BJ (cell line): ENCODE results near the gene PARD3B. TPM values are rescaled to one million over a fixed set of nuclear protein-coding genes. Genes with fewer than 3 reads are reported as not detected.

Experiments
- CTCF ChIA-PET: fragments of 350-600 bp; formaldehyde crosslinking; extraction: SDS; loops from one replicate; lab custom pipeline; 2021; ENCODE audit warnings: antibody characterized with exemption, inconsistent platforms; lab: Yijun Ruan, JAX
- POLR2A ChIA-PET: fragments of 300-600 bp; sonication (Branson Sonifier 250); formaldehyde crosslinking; extraction: SDS; loops from one replicate; lab custom pipeline; 2021; ENCODE audit warnings: antibody characterized with exemption; lab: Charles Lee
- DNase-seq: peaks from one replicate; pipeline ENCODE4 v3.0.0-alpha.2; 2011; ENCODE audit warnings: low read depth
- H3K27me3 ChIP-seq: 2 replicates; pipeline ENCODE4 v1.6.0; 2011; ENCODE audit warnings: low read length; ENCODE audit not compliant: control insufficient read depth, insufficient read depth
- H3K36me3 ChIP-seq: 2 replicates; pipeline ENCODE4 v1.5.1; 2011; ENCODE audit warnings: low read length; ENCODE audit not compliant: control insufficient read depth, insufficient read depth
- H3K4me3 ChIP-seq: 2 replicates; pipeline ENCODE4 v1.5.1; 2011; ENCODE audit warnings: low read depth, mild to moderate bottlenecking, control low read depth, low read length
- polyA plus RNA-seq: library from polyadenylated mRNA; depleted of rRNA; stranded (reverse); fragments of >200 nt; gene quantifications from 2 replicates; pipeline ENCODE4 v1.2.3, GENCODE V29; 2011
- TF ChIP-seq, protein P1 (sequence below): IDR thresholded peaks from 2 replicates; pipeline ENCODE4 v1.5.1; 2011; ENCODE audit warnings: low read depth, mild to moderate bottlenecking, control low read depth, inconsistent platforms, low read length, moderate library complexity; ENCODE audit not compliant: insufficient read depth

Gene PARD3B
- polyA plus RNA-seq, 1 experiment = 7.1 TPM

DNA sequence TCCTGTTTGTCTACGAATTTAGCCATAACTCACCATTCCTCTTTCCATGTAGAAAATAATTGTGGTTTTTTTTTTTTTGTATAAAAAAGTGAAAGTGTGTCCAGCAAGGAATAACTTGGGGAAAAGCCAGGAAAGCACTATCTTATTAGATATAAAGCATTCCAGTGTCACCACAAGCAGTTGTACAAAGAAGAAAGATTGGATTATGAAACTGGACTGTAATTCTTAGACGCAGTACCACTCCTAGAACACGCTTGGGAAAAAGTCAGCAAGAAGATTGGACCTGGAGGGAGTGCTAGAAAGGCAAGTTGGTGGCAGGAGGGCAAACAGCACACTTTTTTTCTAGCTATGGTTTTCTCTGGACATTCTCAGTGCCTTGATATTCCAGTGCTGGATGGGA, 186.7 kb downstream of the PARD3B start:
- POLR2A ChIA-PET = no interaction called here
- no peaks in the 10 kb centered on the region for H3K36me3 ChIP-seq
- DNase-seq = no peak
- H3K4me3 ChIP-seq = no peak overlapping the region
- TF ChIP-seq, protein P1, sequence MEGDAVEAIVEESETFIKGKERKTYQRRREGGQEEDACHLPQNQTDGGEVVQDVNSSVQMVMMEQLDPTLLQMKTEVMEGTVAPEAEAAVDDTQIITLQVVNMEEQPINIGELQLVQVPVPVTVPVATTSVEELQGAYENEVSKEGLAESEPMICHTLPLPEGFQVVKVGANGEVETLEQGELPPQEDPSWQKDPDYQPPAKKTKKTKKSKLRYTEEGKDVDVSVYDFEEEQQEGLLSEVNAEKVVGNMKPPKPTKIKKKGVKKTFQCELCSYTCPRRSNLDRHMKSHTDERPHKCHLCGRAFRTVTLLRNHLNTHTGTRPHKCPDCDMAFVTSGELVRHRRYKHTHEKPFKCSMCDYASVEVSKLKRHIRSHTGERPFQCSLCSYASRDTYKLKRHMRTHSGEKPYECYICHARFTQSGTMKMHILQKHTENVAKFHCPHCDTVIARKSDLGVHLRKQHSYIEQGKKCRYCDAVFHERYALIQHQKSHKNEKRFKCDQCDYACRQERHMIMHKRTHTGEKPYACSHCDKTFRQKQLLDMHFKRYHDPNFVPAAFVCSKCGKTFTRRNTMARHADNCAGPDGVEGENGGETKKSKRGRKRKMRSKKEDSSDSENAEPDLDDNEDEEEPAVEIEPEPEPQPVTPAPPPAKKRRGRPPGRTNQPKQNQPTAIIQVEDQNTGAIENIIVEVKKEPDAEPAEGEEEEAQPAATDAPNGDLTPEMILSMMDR = no peak
- CTCF ChIA-PET = no interaction called here
- H3K27me3 ChIP-seq = no peaks in the 10 kb centered on the region

DNA sequence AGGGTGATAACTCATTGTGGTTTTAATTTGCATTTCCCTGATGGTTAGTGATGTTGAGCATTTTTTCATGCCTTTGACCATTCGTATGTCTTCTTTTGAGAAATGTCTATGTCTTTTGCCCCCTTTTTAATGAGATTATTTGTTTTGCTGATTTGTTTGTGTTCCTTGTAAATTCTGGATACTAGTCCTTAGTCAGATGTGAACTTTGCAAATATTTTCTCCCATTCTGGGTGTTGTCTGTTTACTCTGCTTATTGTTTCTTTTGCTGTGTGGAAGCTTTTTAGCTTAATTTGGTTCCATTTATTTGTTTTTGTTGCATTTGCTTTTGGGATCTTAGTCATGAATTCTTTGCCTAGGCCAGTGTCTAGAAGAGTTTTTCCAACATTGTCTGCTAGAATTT, 192.0 kb downstream of the PARD3B start:
- POLR2A ChIA-PET = no interaction called here
- no peaks in the 10 kb centered on the region for H3K36me3 ChIP-seq
- no peaks in the 10 kb centered on the region for H3K27me3 ChIP-seq
- TF ChIP-seq, protein P1 = no peak
- H3K4me3 ChIP-seq = no peak overlapping the region
- CTCF ChIA-PET = no interaction called here
- DNase-seq = no peak

- ChIA-PET CTCF (no interaction called here), POLR2A (no interaction called here)
- H3K27me3 ChIP-seq = no peaks in the 10 kb centered on the region
- no peak for DNase-seq
- TF ChIP-seq, protein P1 = no peak
- no peak overlapping the region for H3K4me3 ChIP-seq
- no peaks in the 10 kb centered on the region for H3K36me3 ChIP-seq
Measured at GRCh38 chr2:204738721-204739120, 193.4 kb downstream of the PARD3B start.

GRCh38 chr2:204743393-204743960, 198.2 kb downstream of the PARD3B start:
- no peaks in the 10 kb centered on the region for H3K27me3 ChIP-seq
- no peak for DNase-seq

GRCh38 chr2:204744506-204744905, 199.2 kb downstream of the PARD3B start:
- POLR2A ChIA-PET = no interaction called here
- TF ChIP-seq, protein P1 = no peak
- DNase-seq = no peak
- no peaks in the 10 kb centered on the region for H3K36me3 ChIP-seq
- CTCF ChIA-PET = no interaction called here
- H3K27me3 ChIP-seq = no peaks in the 10 kb centered on the region
- H3K4me3 ChIP-seq = no peak overlapping the region

More at GRCh38 chr2:204743393-204743960, 198.2 kb downstream of the PARD3B start:
- POLR2A ChIA-PET = no interaction called here
- TF ChIP-seq, protein P1 = no peak
- CTCF ChIA-PET = interaction anchor here (0.6 kb wide), 1 partner anchor 914 kb away, joined by 3 read pairs; no protein-coding TSS in a partner anchor
- Histone ChIP-seq H3K4me3 (no peak overlapping the region), H3K36me3 (no peaks in the 10 kb centered on the region)
